22Rv1 (cell line): ENCODE results near the gene INO80C.

Source experiments
- H3K27ac ChIP-seq: fragments of 450-650 bp; 2 replicates; pipeline ENCODE4 v1.5.1; 2017
- CTCF ChIP-seq: fragments of 450-650 bp; IDR thresholded peaks from 2 replicates; pipeline ENCODE4 v1.5.1; 2017; ENCODE audit warnings: mild to moderate bottlenecking
- ZFX ChIP-seq: fragments of 450-650 bp; IDR thresholded peaks from 2 replicates; pipeline ENCODE4 v1.6.1; 2017; ENCODE audit warnings: antibody characterized with exemption, borderline replicate concordance

INO80C gene

GRCh38 chr18:35426786-35427185, 71.0 kb downstream of the INO80C start:
- no peak for TF ChIP-seq CTCF
- no peak for TF ChIP-seq ZFX
- no peak overlapping the region for H3K27ac ChIP-seq

DNA sequence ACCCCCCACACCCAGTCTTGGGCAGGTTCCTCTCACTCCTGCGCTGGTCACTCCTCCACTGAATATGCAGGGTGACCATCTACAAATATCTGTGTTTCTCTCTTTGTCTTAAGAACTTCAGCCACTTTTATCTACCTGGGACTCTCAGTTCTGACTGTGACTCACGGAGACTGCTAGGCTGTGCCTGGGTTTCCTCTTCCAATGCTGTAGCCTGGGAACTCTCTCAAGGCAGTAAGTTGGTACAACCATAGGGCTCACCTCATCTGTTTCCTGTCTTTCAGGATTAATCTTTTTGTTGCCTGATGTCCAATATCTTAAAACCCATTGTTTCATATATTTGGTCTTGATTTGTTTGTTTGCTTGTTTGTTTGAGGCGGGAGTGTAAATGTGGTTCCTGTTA, 73.4 kb downstream of the INO80C start:
- TF ChIP-seq ZFX, result no peak
- no peak for TF ChIP-seq CTCF
- H3K27ac ChIP-seq, result no peak overlapping the region

DNA sequence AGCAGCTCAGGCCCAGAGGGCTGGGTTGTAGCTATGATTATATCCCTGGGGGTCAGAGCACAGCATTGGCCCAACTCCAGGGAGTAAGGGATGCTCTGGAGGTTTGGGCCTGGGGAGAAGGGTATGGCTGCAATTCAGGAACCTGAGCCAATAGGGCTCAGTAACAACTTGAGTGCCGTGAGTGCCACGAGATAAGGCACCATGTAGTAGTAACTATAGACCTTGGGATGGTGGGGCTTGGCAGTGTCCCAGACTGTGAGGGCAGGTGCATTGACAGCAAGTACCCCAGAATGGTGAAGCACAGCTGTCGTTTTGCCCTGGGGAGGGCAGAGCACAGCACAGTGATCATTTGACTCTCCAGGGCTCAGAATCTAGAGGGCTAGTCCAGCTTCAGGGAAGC, 75.5 kb downstream of the INO80C start:
- no peak overlapping the region for H3K27ac ChIP-seq
- TF ChIP-seq CTCF (no peak), ZFX (no peak)

DNA sequence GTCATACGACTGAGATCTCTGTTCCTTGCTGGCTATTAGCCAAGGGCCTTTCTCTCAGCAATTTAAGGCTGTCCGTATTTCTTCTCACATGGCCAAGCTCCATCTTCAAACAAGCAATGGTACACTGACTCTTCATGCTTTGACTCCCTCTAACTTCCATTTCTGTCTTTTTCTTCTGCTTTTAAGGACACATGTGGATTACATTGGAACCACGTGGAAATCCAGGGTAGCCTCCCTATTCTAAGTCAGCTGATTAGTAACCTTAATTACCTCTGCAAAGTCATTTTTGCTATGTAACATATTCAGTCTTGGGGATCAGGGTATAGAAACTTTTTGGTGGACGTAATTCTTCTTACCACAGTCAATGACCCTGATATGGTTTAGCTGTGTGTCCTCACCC, 79.2 kb downstream of the INO80C start:
- TF ChIP-seq CTCF (no peak), ZFX (no peak)
- H3K27ac ChIP-seq, result no peak overlapping the region
